Thyroid gland (tissue), 4 donors: ENCODE measurements around the gene YTHDF1.

Experiments
- CTCF ChIP-seq, 6 experiments: fragments of 200-600 bp in 3 of 6; fragments of 450-650 bp in 3 of 6; sonication (generic) in 3 of 6; IDR thresholded peaks; one replicate each; pipeline ENCODE4 v1.5.1; 2016 to 2019; ENCODE audit warnings: antibody characterized with exemption in 6 of 6, mild to moderate bottlenecking in 2 of 6, inconsistent platforms in 1 of 6, moderate library complexity in 1 of 6
- POLR2A ChIP-seq, 2 donors: fragments of 450-650 bp; IDR thresholded peaks; one replicate each; pipeline ENCODE4 v1.6.1; 2017; ENCODE audit warnings: antibody characterized with exemption in 2 of 2, mild to moderate bottlenecking in 2 of 2, moderate library complexity in 1 of 2

GRCh38 chr20:63169681-63170080, 46.2 kb downstream of the YTHDF1 start:
- no peak for TF ChIP-seq CTCF (IDR thresholded peaks at IDR 0.05)
- TF ChIP-seq POLR2A (IDR thresholded peaks at IDR 0.05) = no peak
